ENCODE data around the gene EFCC1. TPM values are rescaled to one million over a fixed set of nuclear protein-coding genes. Genes with fewer than 3 reads are reported as not detected.
A peak's percentile ranks its signal among the peaks of the same experiment; 100 is the strongest.

Gene EFCC1
- total and polyA plus RNA-seq, 8 donors = 0.56 to 6.1 (median 0.73) TPM

GRCh38 chr3:129023008-129023358, 21.9 kb downstream of the EFCC1 start:
- 60 to 69% methylated on average over 1 of the region's 1 CpG for WGBS, 2 donors
- H3K4me1 ChIP-seq = no peaks in the 10 kb centered on the region
- H3K36me3 ChIP-seq = no peaks in the 10 kb centered on the region
- H3K27ac ChIP-seq = no peak overlapping the region
- H3K4me3 ChIP-seq = no peak overlapping the region
- DNase-seq (no peak), ATAC-seq (no peak), FAIRE-seq (no peak)
- TF ChIP-seq CTCF (IDR thresholded peaks at IDR 0.05) = no peak
- no peaks in the 10 kb centered on the region for H3K9me3 ChIP-seq
- no peaks in the 10 kb centered on the region for H3K27me3 ChIP-seq
- intact Hi-C loops (cut with DNase I) = no loop called here

- H3K36me3 ChIP-seq = no peaks in the 10 kb centered on the region
- ATAC-seq = peak in 1 of 4 donors; percentile 29
- H3K9me3 ChIP-seq = no peaks in the 10 kb centered on the region
- WGBS, 2 donors = 26 to 46% methylated on average over 2 of the region's 2 CpGs
- intact Hi-C loops (cut with DNase I) = no loop called here
- no peaks in the 10 kb centered on the region for H3K4me1 ChIP-seq
- no peak for FAIRE-seq
- H3K27ac ChIP-seq = no peak overlapping the region
- peak in 1 of 4 donors; percentile 15 for TF ChIP-seq CTCF (IDR thresholded peaks at IDR 0.05)
- H3K4me3 ChIP-seq = no peak overlapping the region
- no peaks in the 10 kb centered on the region for H3K27me3 ChIP-seq
- DNase-seq = peak in 1 of 6 donors; percentile 37
Observed at GRCh38 chr3:129023909-129024308, 22.8 kb downstream of the EFCC1 start.

- H3K36me3 ChIP-seq = no peaks in the 10 kb centered on the region
- no peak overlapping the region for H3K27ac ChIP-seq
- H3K9me3 ChIP-seq = no peaks in the 10 kb centered on the region
- intact Hi-C loops (cut with DNase I) = no loop called here
- no peak overlapping the region for H3K4me3 ChIP-seq
- no peak for TF ChIP-seq CTCF (IDR thresholded peaks at IDR 0.05)
- no peak for FAIRE-seq
- ATAC-seq = no peak
- DNase-seq = peak in 1 of 6 donors; percentile 37
- 78 to 80% methylated on average over 15 of the region's 15 CpGs for WGBS, 2 donors
- no peaks in the 10 kb centered on the region for H3K4me1 ChIP-seq
- H3K27me3 ChIP-seq = no peaks in the 10 kb centered on the region
Observed at GRCh38 chr3:129025108-129025507, 24.0 kb downstream of the EFCC1 start.

GRCh38 chr3:129025691-129026435, 24.8 kb downstream of the EFCC1 start:
- FAIRE-seq = no peak
- intact Hi-C loops (cut with DNase I) = no loop called here
- WGBS, 2 donors = 66 to 75% methylated on average over 8 of the region's 8 CpGs
- H3K9me3 ChIP-seq = no peaks in the 10 kb centered on the region
- H3K36me3 ChIP-seq = no peaks in the 10 kb centered on the region
- no peaks in the 10 kb centered on the region for H3K4me1 ChIP-seq
- no peaks in the 10 kb centered on the region for H3K27me3 ChIP-seq
- peak in 1 of 6 donors; percentile 43 for DNase-seq
- no peak for TF ChIP-seq CTCF (IDR thresholded peaks at IDR 0.05)
- no peak overlapping the region for H3K4me3 ChIP-seq
- ATAC-seq = no peak
- H3K27ac ChIP-seq = no peak overlapping the region

All from pancreas (tissue), 10 donors.